Nephron progenitor cell (in vitro differentiated cells): Measurements from ENCODE around the gene KATNBL1.
"Not testable (repeated sequence)": the region's sequence is repeated elsewhere in the genome, so short reads cannot be mapped to it uniquely, and the experiment has no call there.

Source experiments
- DNase-seq: peaks from one replicate; pipeline ENCODE4 v3.0.0; 2021
- H3K27ac Mint-ChIP-seq: 2 replicates; pipeline ENCODE4 v1.8.0; 2021; ENCODE audit warnings: mild to moderate bottlenecking, moderate library complexity, mixed read lengths
- H3K27me3 Mint-ChIP-seq: 2 replicates; pipeline ENCODE4 v1.8.0; 2021; ENCODE audit warnings: mild to moderate bottlenecking, low read depth, mixed read lengths; ENCODE audit not compliant: poor library complexity
- H3K36me3 Mint-ChIP-seq: 2 replicates; pipeline ENCODE4 v1.8.0; 2021; ENCODE audit warnings: low read depth, mixed read lengths
- H3K4me1 Mint-ChIP-seq: 2 replicates; pipeline ENCODE4 v1.8.0; 2021; ENCODE audit warnings: mixed read lengths
- H3K4me3 Mint-ChIP-seq: 2 replicates; pipeline ENCODE4 v1.8.0; 2021; ENCODE audit warnings: mild to moderate bottlenecking, moderate library complexity, mixed read lengths
- H3K9me3 Mint-ChIP-seq: 2 replicates; pipeline ENCODE4 v1.8.0; 2021; ENCODE audit warnings: mild to moderate bottlenecking, moderate library complexity, mixed read lengths
- CTCF ChIP-seq: fragments of 200-600 bp; sonication (generic); IDR thresholded peaks from 2 replicates; pipeline ENCODE4 v1.5.0; 2021; ENCODE audit warnings: antibody characterized with exemption

KATNBL1 gene

DNA sequence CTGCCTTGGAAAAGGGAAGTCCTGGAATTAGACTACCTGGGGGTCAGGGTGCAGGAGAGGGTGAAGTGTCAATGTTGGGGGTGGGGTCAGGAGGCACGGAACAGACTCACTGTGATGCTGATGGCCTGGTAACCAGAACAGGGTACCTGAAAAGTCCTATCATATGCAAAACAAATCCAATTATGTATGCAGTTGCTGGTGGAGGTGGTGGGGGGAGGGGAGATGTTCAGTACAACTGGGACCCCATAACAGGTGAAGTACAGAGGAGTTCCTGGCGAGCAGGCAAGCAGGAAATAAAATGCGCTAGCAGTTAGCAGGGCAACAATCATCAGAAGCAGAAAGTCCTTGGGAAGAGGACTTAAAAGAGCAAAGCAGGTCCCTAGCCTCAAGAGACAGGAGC is 4.2 kb upstream of the KATNBL1 start:
- Mint-ChIP-seq H3K4me1 (no peaks in the 10 kb centered on the region), H3K27me3 (peaks cover 36% of the 10 kb centered on the region), H3K27ac (no peak overlapping the region), H3K9me3 (no peaks in the 10 kb centered on the region), H3K4me3 (no peak overlapping the region), H3K36me3 (no peaks in the 10 kb centered on the region)
- TF ChIP-seq CTCF = no peak
- no peak for DNase-seq

- Mint-ChIP-seq H3K27me3 (peaks cover 33% of the 10 kb centered on the region), H3K4me1 (peaks cover 2% of the 10 kb centered on the region), H3K9me3 (no peaks in the 10 kb centered on the region), H3K4me3 (no peak overlapping the region), H3K27ac (no peak overlapping the region), H3K36me3 (no peaks in the 10 kb centered on the region)
- no peak for TF ChIP-seq CTCF
- DNase-seq = no peak
These were observed 3.8 kb upstream of the KATNBL1 start for GRCh38 chr15:34213690-34214089.

DNA sequence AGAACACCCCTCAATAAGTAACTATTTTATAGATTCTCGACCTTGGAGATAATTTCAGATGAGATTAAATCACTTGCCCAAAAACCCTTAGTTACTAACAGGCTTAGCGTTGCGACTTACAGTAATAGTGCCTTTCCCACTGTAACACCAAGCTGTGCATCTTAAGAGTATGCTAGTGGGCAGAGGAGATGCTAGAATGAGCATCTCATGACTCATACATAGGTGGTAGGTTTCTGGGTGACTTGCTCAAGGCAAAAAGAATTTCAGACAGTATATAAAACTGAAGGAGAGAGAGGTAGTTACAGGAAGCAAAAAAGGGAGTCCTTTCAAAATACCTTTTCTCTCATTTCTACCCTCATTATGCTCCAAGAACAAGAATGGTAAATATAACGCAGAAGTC is 3.9 kb downstream of the KATNBL1 start:
- no peak for TF ChIP-seq CTCF
- Mint-ChIP-seq H3K9me3 (peaks cover 28% of the 10 kb centered on the region), H3K4me1 (peaks cover 14% of the 10 kb centered on the region), H3K4me3 (no peak overlapping the region), H3K36me3 (peaks cover 66% of the 10 kb centered on the region), H3K27me3 (peaks cover 5% of the 10 kb centered on the region), H3K27ac (peak overlapping the region; percentile 67)
- no peak for DNase-seq

GRCh38 chr15:34203936-34204335 is 6.0 kb downstream of the KATNBL1 start:
- Mint-ChIP-seq H3K4me3 (no peak overlapping the region), H3K36me3 (peaks cover 87% of the 10 kb centered on the region), H3K4me1 (peaks cover 14% of the 10 kb centered on the region), H3K9me3 (peaks cover 40% of the 10 kb centered on the region), H3K27ac (no peak overlapping the region), H3K27me3 (peaks cover 5% of the 10 kb centered on the region)
- DNase-seq = no peak
- TF ChIP-seq CTCF = no peak

GRCh38 chr15:34203305-34203704 is 6.6 kb downstream of the KATNBL1 start:
- peaks cover 93% of the 10 kb centered on the region for H3K36me3 Mint-ChIP-seq
- DNase-seq = no peak
- H3K4me1 Mint-ChIP-seq = peaks cover 8% of the 10 kb centered on the region
- H3K4me3 Mint-ChIP-seq = no peak overlapping the region
- H3K9me3 Mint-ChIP-seq = peaks cover 40% of the 10 kb centered on the region
- H3K27me3 Mint-ChIP-seq = peaks cover 5% of the 10 kb centered on the region
- no peak for TF ChIP-seq CTCF
- no peak overlapping the region for H3K27ac Mint-ChIP-seq

- DNase-seq, H3K27ac Mint-ChIP-seq, H3K27me3 Mint-ChIP-seq, H3K4me1 Mint-ChIP-seq, H3K4me3 Mint-ChIP-seq: not testable (repeated sequence)
- peaks cover 82% of the 10 kb centered on the region for H3K36me3 Mint-ChIP-seq
- H3K9me3 Mint-ChIP-seq = peaks cover 47% of the 10 kb centered on the region
These were observed 16.6 kb downstream of the KATNBL1 start for GRCh38 chr15:34193272-34193671.
